Measurements from ENCODE around the gene INPP5A.

The INPP5A gene

DNA sequence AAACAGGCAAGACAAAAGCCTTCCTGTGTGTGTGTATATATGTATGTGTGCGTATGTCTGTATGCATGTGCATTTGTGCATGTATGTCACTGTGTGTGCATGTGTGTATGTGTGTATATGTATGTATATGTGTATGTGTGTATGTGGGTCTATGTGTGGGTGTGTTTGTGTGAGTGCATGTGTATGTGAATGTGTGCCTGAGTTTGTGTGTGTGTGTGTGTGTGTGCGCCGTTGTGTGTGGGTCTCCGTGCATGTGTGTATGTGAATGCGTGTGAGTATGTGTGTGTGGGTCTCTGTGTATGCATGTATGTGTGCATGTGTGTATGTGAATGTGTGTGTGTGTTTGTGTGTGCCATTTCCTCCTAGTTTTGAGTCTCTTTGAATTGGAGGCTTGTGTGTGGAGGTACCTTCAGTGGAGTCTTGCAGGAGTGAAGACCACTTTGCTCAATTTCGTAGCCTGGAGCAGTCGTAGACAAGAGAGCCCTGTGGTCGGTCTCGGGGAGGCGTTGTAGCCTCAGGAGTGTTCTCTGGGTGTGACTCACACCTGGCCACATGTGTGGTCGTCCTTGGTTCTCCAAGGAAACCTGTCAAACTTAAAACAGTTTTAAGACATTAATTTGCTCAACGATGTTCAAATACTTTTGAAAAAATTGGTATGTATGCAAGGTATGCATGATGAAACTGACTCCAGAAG, 28.1 kb downstream of the INPP5A start:
- no peak overlapping the region for H2BK15ac ChIP-seq (replicated peaks; ENCODE audit: low read depth)
- no peak overlapping the region for H3K18ac ChIP-seq (ENCODE audit: low read length)
- H2BK120ac ChIP-seq (ENCODE audit: low read depth, low read length), result no peak overlapping the region
- peaks cover 9% of the 10 kb centered on the region for H3K79me1 ChIP-seq (ENCODE audit: low read length)
- no peak overlapping the region for H3K4ac ChIP-seq (ENCODE audit: low read depth, low read length)
- no peak overlapping the region for H3K27ac ChIP-seq (ENCODE audit: low read depth, low read length)
- H4K5ac ChIP-seq (ENCODE audit: low read length), result no peak overlapping the region
- H2AK5ac ChIP-seq (ENCODE audit: low read length), result no peak overlapping the region
- no peak overlapping the region for H3K56ac ChIP-seq (ENCODE audit: low read length)
- DNase-seq, result no peak
- H4K8ac ChIP-seq (ENCODE audit: low read depth, low read length), result no peak overlapping the region
- H3K79me2 ChIP-seq (ENCODE audit: control insufficient read depth, insufficient read depth, low read length), result no peaks in the 10 kb centered on the region
- no peaks in the 10 kb centered on the region for H3K4me1 ChIP-seq (ENCODE audit: control insufficient read depth, low read depth, low read length)
- H3K9ac ChIP-seq (ENCODE audit: low read length), result no peak overlapping the region
- no CpG with 5 or more reads among the region's 12 CpGs for WGBS (ENCODE audit: extremely low coverage, insufficient coverage, low lambda C conversion rate)
- H3K36me3 ChIP-seq (ENCODE audit: control insufficient read depth, insufficient read depth, low read length), result no peaks in the 10 kb centered on the region
- no peaks in the 10 kb centered on the region for H3K27me3 ChIP-seq (ENCODE audit: insufficient read depth, low read length, poor library complexity)
- H3K4me3 ChIP-seq (ENCODE audit: low read length), result no peak overlapping the region
- no peak overlapping the region for H3K4me2 ChIP-seq (ENCODE audit: low read length)
- H3K23ac ChIP-seq (ENCODE audit: low read length), result peak overlapping the region; percentile 66
- no peak overlapping the region for H2BK5ac ChIP-seq (ENCODE audit: low read length)

- Histone ChIP-seq H3K56ac (ENCODE audit: low read length) (no peak overlapping the region), H3K4me2 (ENCODE audit: low read length) (no peak overlapping the region), H3K79me1 (ENCODE audit: low read length) (peaks cover 9% of the 10 kb centered on the region), H3K4ac (ENCODE audit: low read depth, low read length) (no peak overlapping the region), H3K27ac (ENCODE audit: low read depth, low read length) (no peak overlapping the region), H3K4me3 (ENCODE audit: low read length) (no peak overlapping the region), H3K18ac (ENCODE audit: low read length) (no peak overlapping the region), H4K8ac (ENCODE audit: low read depth, low read length) (no peak overlapping the region), H4K5ac (ENCODE audit: low read length) (no peak overlapping the region), H3K4me1 (ENCODE audit: control insufficient read depth, low read depth, low read length) (peaks cover 4% of the 10 kb centered on the region), H3K36me3 (ENCODE audit: control insufficient read depth, insufficient read depth, low read length) (no peaks in the 10 kb centered on the region), H3K79me2 (ENCODE audit: control insufficient read depth, insufficient read depth, low read length) (no peaks in the 10 kb centered on the region), H3K23ac (ENCODE audit: low read length) (no peak overlapping the region), H2BK5ac (ENCODE audit: low read length) (no peak overlapping the region), H3K9ac (ENCODE audit: low read length) (no peak overlapping the region), H2BK15ac (replicated peaks; ENCODE audit: low read depth) (no peak overlapping the region), H3K27me3 (ENCODE audit: insufficient read depth, low read length, poor library complexity) (no peaks in the 10 kb centered on the region), H2AK5ac (ENCODE audit: low read length) (no peak overlapping the region), H2BK120ac (ENCODE audit: low read depth, low read length) (no peak overlapping the region)
- WGBS (ENCODE audit: extremely low coverage, insufficient coverage, low lambda C conversion rate), result no CpG with 5 or more reads among the region's 6 CpGs
- peak; percentile 61 for DNase-seq
Measured at GRCh38 chr10:132566892-132567291, 29.3 kb downstream of the INPP5A start.

- Histone ChIP-seq H2BK15ac (replicated peaks; ENCODE audit: low read depth) (no peak overlapping the region), H3K79me1 (ENCODE audit: low read length) (peaks cover 8% of the 10 kb centered on the region), H3K9ac (ENCODE audit: low read length) (no peak overlapping the region), H4K8ac (ENCODE audit: low read depth, low read length) (no peak overlapping the region), H3K4ac (ENCODE audit: low read depth, low read length) (no peak overlapping the region), H3K23ac (ENCODE audit: low read length) (no peak overlapping the region), H3K18ac (ENCODE audit: low read length) (no peak overlapping the region), H4K5ac (ENCODE audit: low read length) (no peak overlapping the region), H3K4me3 (ENCODE audit: low read length) (no peak overlapping the region), H2AK5ac (ENCODE audit: low read length) (no peak overlapping the region), H2BK5ac (ENCODE audit: low read length) (no peak overlapping the region), H2BK120ac (ENCODE audit: low read depth, low read length) (no peak overlapping the region), H3K27ac (ENCODE audit: low read depth, low read length) (no peak overlapping the region), H3K4me2 (ENCODE audit: low read length) (no peak overlapping the region), H3K4me1 (ENCODE audit: control insufficient read depth, low read depth, low read length) (peaks cover 7% of the 10 kb centered on the region), H3K36me3 (ENCODE audit: control insufficient read depth, insufficient read depth, low read length) (no peaks in the 10 kb centered on the region), H3K56ac (ENCODE audit: low read length) (no peak overlapping the region), H3K79me2 (ENCODE audit: control insufficient read depth, insufficient read depth, low read length) (no peaks in the 10 kb centered on the region), H3K27me3 (ENCODE audit: insufficient read depth, low read length, poor library complexity) (no peaks in the 10 kb centered on the region)
- DNase-seq, result no peak
- WGBS (ENCODE audit: extremely low coverage, insufficient coverage, low lambda C conversion rate), result no CpG with 5 or more reads among the region's 10 CpGs
Measured at GRCh38 chr10:132570265-132570664, 32.7 kb downstream of the INPP5A start.

- H4K8ac ChIP-seq (ENCODE audit: low read depth, low read length), result no peak overlapping the region
- H2BK15ac ChIP-seq (replicated peaks; ENCODE audit: low read depth), result no peak overlapping the region
- no peak overlapping the region for H2BK5ac ChIP-seq (ENCODE audit: low read length)
- H3K27me3 ChIP-seq (ENCODE audit: insufficient read depth, low read length, poor library complexity), result no peaks in the 10 kb centered on the region
- peak overlapping the region; percentile 1 for H3K27ac ChIP-seq (ENCODE audit: low read depth, low read length)
- no CpG with 5 or more reads among the region's 26 CpGs for WGBS (ENCODE audit: extremely low coverage, insufficient coverage, low lambda C conversion rate)
- no peak overlapping the region for H3K4me2 ChIP-seq (ENCODE audit: low read length)
- no peak overlapping the region for H3K23ac ChIP-seq (ENCODE audit: low read length)
- H2BK120ac ChIP-seq (ENCODE audit: low read depth, low read length), result no peak overlapping the region
- no peak overlapping the region for H4K5ac ChIP-seq (ENCODE audit: low read length)
- DNase-seq, result no peak
- H3K56ac ChIP-seq (ENCODE audit: low read length), result peak overlapping the region; percentile 70
- H2AK5ac ChIP-seq (ENCODE audit: low read length), result no peak overlapping the region
- H3K79me2 ChIP-seq (ENCODE audit: control insufficient read depth, insufficient read depth, low read length), result no peaks in the 10 kb centered on the region
- H3K36me3 ChIP-seq (ENCODE audit: control insufficient read depth, insufficient read depth, low read length), result no peaks in the 10 kb centered on the region
- no peak overlapping the region for H3K4ac ChIP-seq (ENCODE audit: low read depth, low read length)
- H3K4me1 ChIP-seq (ENCODE audit: control insufficient read depth, low read depth, low read length), result peaks cover 7% of the 10 kb centered on the region
- peaks cover 2% of the 10 kb centered on the region for H3K79me1 ChIP-seq (ENCODE audit: low read length)
- H3K4me3 ChIP-seq (ENCODE audit: low read length), result no peak overlapping the region
- H3K9ac ChIP-seq (ENCODE audit: low read length), result no peak overlapping the region
- H3K18ac ChIP-seq (ENCODE audit: low read length), result no peak overlapping the region
Measured at GRCh38 chr10:132570771-132571649, 33.4 kb downstream of the INPP5A start.

DNA sequence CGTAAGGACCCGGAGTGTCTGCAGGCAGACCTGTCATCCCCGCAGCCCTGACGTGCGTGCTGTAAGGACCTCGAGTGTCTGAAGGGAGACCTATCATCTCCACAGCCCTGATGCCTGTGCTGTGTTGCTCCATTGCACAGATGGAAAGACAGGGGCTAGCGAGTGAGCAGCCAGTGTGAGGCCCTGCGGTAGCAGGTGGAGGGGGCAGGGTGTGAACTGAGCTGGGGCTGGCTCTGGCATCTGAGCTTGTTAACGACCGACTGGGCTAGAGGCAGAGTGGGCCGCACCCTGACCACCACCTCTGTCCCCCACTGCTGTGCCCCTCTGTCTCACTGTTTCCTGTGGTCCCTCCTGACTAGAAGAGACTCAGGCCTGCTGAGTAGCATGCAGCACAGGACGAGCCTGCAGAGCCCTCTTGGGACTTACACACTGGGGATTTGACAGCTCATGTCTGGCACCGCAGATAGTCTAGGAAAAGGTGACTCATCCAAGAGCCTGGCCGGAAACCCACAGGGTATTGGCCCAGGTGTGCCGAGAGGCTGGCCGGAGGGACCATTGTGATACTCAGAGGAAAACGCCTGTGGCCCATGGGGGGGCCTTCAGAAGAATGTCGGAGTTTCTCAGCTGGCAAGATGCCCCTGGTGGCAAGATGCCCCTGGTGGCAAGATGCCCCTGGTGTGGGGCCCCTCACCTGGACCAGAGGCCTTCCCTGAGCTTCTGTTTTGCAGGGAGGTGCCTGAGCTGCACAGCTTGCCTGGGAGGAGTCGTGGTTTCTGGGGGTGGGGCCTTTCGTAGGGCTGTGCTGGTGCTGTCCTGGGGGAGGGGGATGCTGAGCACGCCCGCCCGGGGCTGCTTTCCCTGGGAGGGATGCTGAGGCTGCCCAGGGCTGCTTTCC, 34.3 kb downstream of the INPP5A start:
- peak overlapping the region; percentile 66 for H3K27ac ChIP-seq (ENCODE audit: low read depth, low read length)

More for the DNA sequence above, 34.3 kb downstream of the INPP5A start:
- H3K23ac ChIP-seq (ENCODE audit: low read length), result no peak overlapping the region
- peak overlapping the region; percentile 70 for H3K56ac ChIP-seq (ENCODE audit: low read length)
- no CpG with 5 or more reads among the region's 23 CpGs for WGBS (ENCODE audit: extremely low coverage, insufficient coverage, low lambda C conversion rate)
- H2BK120ac ChIP-seq (ENCODE audit: low read depth, low read length), result no peak overlapping the region
- H3K4me1 ChIP-seq (ENCODE audit: control insufficient read depth, low read depth, low read length), result peaks cover 7% of the 10 kb centered on the region
- peaks cover 2% of the 10 kb centered on the region for H3K79me1 ChIP-seq (ENCODE audit: low read length)
- no peak overlapping the region for H3K4me3 ChIP-seq (ENCODE audit: low read length)
- H3K18ac ChIP-seq (ENCODE audit: low read length), result peak overlapping the region; percentile 19
- H3K4ac ChIP-seq (ENCODE audit: low read depth, low read length), result no peak overlapping the region
- H3K79me2 ChIP-seq (ENCODE audit: control insufficient read depth, insufficient read depth, low read length), result no peaks in the 10 kb centered on the region
- H3K27me3 ChIP-seq (ENCODE audit: insufficient read depth, low read length, poor library complexity), result no peaks in the 10 kb centered on the region
- no peak overlapping the region for H4K5ac ChIP-seq (ENCODE audit: low read length)
- no peak overlapping the region for H3K4me2 ChIP-seq (ENCODE audit: low read length)
- H2BK5ac ChIP-seq (ENCODE audit: low read length), result no peak overlapping the region
- H4K8ac ChIP-seq (ENCODE audit: low read depth, low read length), result no peak overlapping the region
- no peaks in the 10 kb centered on the region for H3K36me3 ChIP-seq (ENCODE audit: control insufficient read depth, insufficient read depth, low read length)
- no peak overlapping the region for H3K9ac ChIP-seq (ENCODE audit: low read length)
- H2AK5ac ChIP-seq (ENCODE audit: low read length), result no peak overlapping the region
- peak; percentile 98 for DNase-seq
- H2BK15ac ChIP-seq (replicated peaks; ENCODE audit: low read depth), result no peak overlapping the region

Data from mesendoderm (in vitro differentiated cells).